GM21737 (cell line): Measurements from ENCODE around the gene COP1.

ENCODE experiments used
- ATAC-seq: cut with Tn5 transposase; IDR thresholded peaks from one replicate; pipeline ENCODE4 v1.9.1; 2021; ENCODE audit warnings: mild to moderate bottlenecking, moderate library complexity; ENCODE audit not compliant: unreplicated experiment

COP1 gene

GRCh38 chr1:175978476-175978875, 228.6 kb downstream of the COP1 start:
- ATAC-seq: no peak

DNA sequence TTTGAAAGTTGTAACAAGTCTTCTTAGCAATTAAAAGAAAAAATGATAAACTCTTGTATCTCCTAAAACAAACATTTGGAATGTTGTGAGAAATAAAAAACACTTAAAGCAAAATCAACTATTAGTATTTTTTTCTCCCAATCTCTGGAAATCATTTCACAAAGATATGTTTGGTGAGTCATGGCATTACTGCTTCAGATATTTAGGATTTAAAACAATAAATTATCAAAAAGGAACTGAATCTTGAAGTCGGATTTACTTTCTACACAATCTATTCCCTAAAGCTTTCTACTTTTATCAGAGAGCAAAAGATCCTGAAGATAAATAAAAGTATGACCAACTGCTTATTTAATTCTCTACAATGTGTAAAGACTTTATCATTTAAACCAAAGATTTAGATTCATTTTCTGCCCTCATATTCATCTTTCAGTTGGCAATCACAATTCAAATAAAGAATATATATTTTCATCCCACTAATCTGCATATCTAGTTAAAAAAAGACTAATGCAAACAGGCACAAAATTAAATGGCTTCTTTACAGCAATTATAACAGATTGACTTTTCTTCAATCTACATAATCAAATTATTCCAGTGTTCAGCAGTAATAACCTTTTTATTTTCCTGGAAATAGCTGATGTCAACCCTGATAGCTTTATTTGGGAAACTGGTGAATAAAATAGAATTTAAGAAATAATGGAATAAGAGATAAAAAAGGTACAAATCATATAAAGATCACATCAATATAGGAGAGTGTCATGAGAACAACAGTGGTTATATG, 230.0 kb downstream of the COP1 start:
- ATAC-seq: no peak

DNA sequence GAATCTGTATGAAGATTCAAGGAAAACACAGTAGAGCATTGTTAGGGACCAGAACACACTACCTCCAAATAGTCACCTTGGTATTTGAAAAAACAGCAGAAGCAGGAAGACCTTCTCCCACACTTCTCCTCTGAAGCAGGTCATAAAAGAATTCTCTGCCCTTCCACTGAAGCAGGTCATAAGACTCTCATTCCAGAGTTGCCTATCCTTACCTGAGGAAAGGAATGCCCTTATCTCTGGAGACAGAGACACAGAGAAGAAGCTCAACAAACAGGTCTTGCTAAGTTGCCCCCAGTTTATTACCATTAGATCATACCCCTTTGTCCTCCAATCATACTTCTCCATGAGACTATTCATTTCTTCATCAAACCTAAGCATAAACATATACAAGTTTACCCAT, 237.9 kb downstream of the COP1 start:
- no peak for ATAC-seq

GRCh38 chr1:175968486-175969172, 238.5 kb downstream of the COP1 start:
- ATAC-seq: no peak

DNA sequence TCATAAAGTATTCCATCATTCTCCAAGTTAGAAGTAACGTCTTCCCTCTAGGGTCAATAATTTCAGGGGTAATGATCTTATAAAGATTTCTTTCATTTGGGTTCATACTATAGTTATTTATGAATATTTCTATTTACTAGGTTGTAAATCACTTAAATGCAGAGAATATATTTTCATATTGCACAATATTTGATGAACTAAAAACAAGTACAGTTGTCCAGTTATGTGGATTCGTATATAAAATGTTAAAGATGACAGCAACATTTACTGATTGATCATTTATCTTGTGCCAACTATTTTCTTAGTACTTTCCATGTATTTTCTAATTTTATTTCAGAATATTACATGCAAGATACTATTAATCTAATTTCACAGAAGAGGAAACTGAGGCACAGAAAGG, 243.3 kb downstream of the COP1 start:
- no peak for ATAC-seq

- ATAC-seq: no peak
These were observed 246.9 kb downstream of the COP1 start for GRCh38 chr1:175960169-175960568.

DNA sequence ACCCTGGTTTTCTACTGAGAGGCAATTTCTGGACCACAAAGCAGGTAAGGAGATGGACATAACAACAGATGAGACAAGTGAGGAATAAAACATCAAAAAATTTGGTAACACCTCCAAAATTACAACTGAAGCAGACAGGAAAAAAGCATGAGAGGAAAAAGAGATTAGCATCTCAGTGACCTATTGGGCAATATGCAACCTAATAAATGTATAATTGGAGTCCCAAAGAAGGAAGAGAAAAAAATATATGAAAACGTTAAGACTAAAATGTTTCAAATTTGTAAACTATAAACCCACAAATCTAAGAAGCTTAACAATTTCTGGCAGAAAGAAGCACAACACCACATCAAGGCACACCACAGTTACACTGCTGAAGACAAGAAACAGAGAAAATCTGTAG, 255.5 kb downstream of the COP1 start:
- no peak for ATAC-seq

DNA sequence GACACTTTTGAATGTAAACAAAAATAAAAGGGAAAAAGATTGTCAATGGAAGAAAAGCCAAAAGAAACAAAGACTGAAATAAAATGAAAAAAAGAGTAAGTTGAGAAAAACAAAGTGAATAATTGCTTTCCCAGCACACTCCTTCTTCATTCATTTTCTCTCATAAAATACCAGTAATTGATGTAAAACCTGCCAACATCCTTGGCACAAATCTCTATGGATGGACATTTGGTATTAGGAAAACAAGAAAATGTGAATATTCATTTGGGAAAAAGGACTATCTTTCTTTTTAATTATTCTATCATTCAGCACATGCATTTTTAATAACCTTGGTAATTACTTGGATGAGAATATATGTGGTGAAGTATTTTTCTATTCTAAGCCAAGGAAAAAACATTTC, 259.3 kb downstream of the COP1 start:
- no peak for ATAC-seq

DNA sequence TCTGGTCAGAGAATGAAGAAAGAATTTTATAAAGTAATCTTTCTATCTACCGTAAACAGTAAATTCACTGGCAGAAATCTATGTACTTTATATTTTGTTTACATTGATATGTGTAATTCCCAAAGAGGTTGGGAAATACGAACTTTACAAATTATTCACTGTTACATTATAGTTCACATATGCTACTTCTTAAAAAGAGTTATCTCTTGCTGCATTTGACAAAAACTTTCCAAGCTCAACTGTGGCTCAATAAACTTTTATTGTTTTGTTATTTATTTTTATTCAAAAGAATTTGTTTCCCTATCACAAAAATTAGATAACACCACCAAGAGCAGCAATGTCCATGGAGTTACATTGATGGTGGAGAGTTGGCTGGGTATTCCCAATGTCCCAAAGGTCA, 262.5 kb downstream of the COP1 start:
- no peak for ATAC-seq

- ATAC-seq: no peak
These were observed 265.9 kb downstream of the COP1 start for GRCh38 chr1:175941164-175941563.

DNA sequence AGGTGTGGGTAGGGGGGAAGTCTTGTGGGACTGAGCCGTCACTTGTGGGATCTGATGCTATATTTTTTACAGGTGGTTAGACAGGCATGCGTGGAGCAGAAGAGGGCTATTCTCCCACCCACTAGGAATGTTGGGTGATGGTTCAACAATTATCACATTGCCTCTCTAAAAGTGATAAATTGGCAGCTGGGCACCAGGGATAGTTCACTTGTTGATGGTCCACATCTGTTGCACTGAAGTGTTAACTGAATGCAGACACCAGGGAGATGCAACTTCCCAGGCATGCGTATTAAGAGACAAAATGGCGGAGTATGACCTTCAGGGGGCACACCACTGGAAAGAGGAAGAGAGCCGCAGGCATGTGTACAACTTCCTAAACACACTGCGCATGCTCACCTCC, 270.4 kb downstream of the COP1 start:
- ATAC-seq: no peak

GRCh38 chr1:175935566-175936115, 271.4 kb downstream of the COP1 start:
- no peak for ATAC-seq

DNA sequence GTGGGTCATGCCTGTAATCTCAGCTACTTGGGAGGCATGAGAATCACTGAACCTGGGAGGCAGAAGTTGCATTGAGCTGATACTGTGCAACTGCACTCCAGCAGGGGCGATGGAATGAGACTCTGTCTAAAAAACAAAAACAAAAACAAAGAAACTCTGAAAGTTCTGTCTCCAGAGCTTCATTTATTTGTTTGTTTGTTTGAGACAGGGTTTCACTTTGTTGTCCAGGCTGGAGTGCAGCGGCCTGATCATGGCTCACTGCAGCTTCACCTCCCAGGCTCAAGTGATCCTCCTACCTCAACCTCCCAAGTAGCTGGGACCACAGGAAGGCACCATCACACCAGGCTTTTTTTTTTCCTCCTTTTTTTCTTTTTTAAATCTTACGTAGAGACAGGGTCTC, 271.9 kb downstream of the COP1 start:
- no peak for ATAC-seq

- ATAC-seq: no peak
These were observed 273.3 kb downstream of the COP1 start for GRCh38 chr1:175933801-175934200.

GRCh38 chr1:175927944-175928343, 279.1 kb downstream of the COP1 start:
- ATAC-seq: no peak

GRCh38 chr1:175922254-175922881, 284.7 kb downstream of the COP1 start:
- no peak for ATAC-seq

DNA sequence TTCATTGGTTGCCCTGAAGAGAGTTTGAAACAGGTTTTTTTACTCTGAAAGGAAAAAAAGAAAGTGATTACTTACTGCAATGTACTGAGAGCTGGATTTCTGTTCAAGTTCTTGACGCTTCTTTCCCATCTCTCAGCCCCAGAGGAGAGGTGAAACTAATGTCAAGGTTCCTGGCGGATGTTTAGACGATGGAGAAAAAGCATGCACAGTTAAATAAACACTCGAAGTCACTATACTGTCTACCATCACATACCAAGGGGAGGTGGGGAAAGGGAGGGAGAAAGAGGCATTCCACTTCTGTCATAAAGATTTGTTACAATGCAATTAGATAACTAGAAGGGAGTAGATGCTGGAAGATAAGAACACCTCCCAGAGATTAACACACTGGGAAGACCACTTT, 286.7 kb downstream of the COP1 start:
- no peak for ATAC-seq

DNA sequence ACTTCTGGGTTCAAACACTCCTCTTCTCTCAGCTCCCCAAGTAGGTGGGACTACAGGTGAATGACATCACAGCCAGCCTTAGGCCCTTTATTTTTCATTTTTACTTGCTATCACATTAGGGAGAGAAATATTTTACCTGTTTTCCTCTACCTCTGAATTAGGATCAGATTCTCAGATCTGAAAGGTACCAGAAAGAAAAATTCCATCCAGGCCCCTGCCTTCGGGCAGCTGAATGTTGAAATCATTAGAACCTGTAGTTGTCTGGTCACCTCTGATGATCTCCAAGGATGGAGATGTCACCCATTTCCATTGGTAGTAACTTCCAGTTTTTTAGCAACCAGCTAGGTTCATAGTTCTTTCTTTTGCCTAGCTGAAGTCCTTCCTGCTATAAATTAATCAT, 288.1 kb downstream of the COP1 start:
- ATAC-seq: no peak

- ATAC-seq: no peak
These were observed 288.7 kb downstream of the COP1 start for GRCh38 chr1:175918364-175918801.

- ATAC-seq: no peak
These were observed 293.0 kb downstream of the COP1 start for GRCh38 chr1:175914115-175914514.

GRCh38 chr1:175911138-175911537, 295.9 kb downstream of the COP1 start:
- no peak for ATAC-seq

DNA sequence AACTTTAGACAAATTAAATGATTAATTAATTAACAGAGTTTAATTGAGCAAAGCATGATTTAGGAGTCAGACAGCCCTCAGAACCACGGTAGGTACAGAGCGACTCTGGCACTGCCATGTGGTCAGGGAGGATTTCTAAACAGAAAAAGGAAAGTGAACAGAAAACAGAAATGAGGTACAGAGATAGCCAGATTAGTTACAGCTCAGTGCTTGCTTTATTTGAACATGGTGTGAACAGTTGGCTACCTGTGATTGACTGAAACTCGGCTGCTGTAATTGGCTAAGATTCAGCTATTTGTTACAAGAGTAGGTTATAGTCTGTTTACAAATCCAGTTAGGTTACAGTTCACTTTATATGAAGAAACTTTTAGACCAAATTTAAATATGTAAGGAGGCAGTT, 300.7 kb downstream of the COP1 start:
- ATAC-seq: no peak
